Measurements from ENCODE around the gene ALOXE3.

GRCh38 chr17:8159032-8159400 is 40.7 kb upstream of the ALOXE3 start:
- TF ChIP-seq CTCF (IDR thresholded peaks at IDR 0.05; ENCODE audit: low read depth, low read length, missing input control) (no peak), REST (IDR thresholded peaks at IDR 0.05) (no peak), EGR1 (IDR thresholded peaks at IDR 0.05; ENCODE audit: low read depth in 2 of 2) (no peak)

All from liver (tissue), 3 donors.